Stimulated activated naive B cell treated with anti-CD40 and anti-IgM and Interleukin-4, amounts not matched to agents 10 μg/mL and 1 μg/mL and 100 μg/mL, for 72 hours (primary cell): ENCODE results near the gene CDH19.

Experiments
- ATAC-seq, 2 donors: fragments of 150-1000 bp; cut with Tn5 transposase; replicated peaks; 2 replicates each; pipeline ENCODE4 v1.10.0; 2021; ENCODE audit warnings: moderate library complexity in 1 of 2
- DNase-seq: peaks from one replicate; pipeline ENCODE4 v3.0.0; 2021
- H3K27ac Mint-ChIP-seq: one replicate; pipeline ENCODE4 v1.8.0; 2022; ENCODE audit warnings: mild to moderate bottlenecking, mixed read lengths
- H3K27me3 Mint-ChIP-seq, 2 donors: one replicate each; pipeline ENCODE4 v1.8.0; 2022; ENCODE audit warnings: mixed read lengths in 2 of 2
- H3K36me3 Mint-ChIP-seq, 2 donors: one replicate each; pipeline ENCODE4 v1.8.0; 2022; ENCODE audit warnings: mixed read lengths in 2 of 2, mild to moderate bottlenecking in 1 of 2
- H3K4me1 Mint-ChIP-seq, 2 donors: one replicate each; pipeline ENCODE4 v1.8.0; 2022; ENCODE audit warnings: mixed read lengths in 2 of 2, mild to moderate bottlenecking in 1 of 2
- H3K4me3 Mint-ChIP-seq, 2 donors: one replicate each; pipeline ENCODE4 v1.8.0; 2022; ENCODE audit warnings: mild to moderate bottlenecking in 2 of 2, mixed read lengths in 2 of 2, moderate library complexity in 1 of 2
- H3K9me3 Mint-ChIP-seq, 2 donors: one replicate each; pipeline ENCODE4 v1.8.0; 2022; ENCODE audit warnings: mixed read lengths in 2 of 2, mild to moderate bottlenecking in 1 of 2

The CDH19 gene, protein sequence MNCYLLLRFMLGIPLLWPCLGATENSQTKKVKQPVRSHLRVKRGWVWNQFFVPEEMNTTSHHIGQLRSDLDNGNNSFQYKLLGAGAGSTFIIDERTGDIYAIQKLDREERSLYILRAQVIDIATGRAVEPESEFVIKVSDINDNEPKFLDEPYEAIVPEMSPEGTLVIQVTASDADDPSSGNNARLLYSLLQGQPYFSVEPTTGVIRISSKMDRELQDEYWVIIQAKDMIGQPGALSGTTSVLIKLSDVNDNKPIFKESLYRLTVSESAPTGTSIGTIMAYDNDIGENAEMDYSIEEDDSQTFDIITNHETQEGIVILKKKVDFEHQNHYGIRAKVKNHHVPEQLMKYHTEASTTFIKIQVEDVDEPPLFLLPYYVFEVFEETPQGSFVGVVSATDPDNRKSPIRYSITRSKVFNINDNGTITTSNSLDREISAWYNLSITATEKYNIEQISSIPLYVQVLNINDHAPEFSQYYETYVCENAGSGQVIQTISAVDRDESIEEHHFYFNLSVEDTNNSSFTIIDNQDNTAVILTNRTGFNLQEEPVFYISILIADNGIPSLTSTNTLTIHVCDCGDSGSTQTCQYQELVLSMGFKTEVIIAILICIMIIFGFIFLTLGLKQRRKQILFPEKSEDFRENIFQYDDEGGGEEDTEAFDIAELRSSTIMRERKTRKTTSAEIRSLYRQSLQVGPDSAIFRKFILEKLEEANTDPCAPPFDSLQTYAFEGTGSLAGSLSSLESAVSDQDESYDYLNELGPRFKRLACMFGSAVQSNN

DNA sequence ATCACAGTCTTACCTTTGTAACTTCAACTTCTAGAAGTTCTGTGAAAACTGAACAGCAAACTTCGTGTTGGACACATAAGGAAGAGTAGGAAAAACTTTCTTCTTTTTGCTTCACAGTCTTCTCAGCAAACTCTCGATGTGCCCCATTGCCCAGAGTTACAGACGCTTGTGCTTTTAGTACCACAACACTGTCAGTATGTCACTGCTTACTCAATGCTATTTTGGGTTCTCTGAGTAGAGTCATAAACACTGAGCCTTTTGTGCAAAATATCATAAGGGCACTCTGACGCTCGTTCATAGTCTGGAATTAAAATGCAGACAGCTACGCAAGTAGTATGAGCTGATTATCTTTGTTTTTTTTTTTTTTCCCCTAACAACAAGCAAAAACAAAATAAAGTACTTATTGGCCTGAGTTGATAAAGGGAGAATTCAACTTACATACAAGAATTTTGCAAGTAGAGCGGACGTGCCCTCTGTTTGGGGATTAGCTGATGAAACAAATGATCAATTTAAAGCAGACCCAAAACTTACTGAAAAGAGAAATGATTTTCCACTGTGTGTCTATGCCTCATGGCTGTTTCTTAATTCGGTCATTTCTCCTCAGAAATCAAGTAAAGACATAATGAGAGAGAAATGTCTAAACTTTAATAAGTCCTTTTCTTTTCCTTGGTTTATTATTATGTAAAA, at the start of gene CDH19:
Gene CDH19, minus strand, starts transcription at position 150 of the 687 bp plus-strand sequence. CDS start 31,886 bp downstream, outside the sequence.
- H3K4me3 Mint-ChIP-seq, result no peak within 1 kb of the TSS
- H3K27me3 Mint-ChIP-seq, result no peaks in the 10 kb centered on the region
- no peak for DNase-seq
- no peaks in the 10 kb centered on the region for H3K9me3 Mint-ChIP-seq
- no peak within 1 kb of the TSS for H3K27ac Mint-ChIP-seq
- no peak for ATAC-seq
- H3K4me1 Mint-ChIP-seq, result no peaks in the 10 kb centered on the region
- no peaks in the 10 kb centered on the region for H3K36me3 Mint-ChIP-seq

DNA sequence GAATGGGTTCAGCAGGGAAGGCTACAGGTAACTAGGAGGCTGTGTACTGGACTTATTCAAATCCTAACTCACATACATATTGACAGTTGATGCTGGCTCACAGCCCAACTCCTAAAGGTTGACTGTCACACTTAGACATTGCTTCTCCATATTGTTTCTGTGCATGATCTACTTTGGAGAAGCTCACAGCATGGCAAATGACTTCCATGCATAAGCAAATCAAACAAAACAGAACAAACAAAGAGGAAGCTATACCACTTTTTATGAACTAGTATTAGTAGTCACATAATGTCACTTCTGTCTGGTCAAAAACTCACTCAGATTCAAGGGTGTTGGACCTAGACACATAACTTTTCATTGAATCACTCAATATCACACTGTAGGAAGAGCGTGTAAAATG, 43.8 kb upstream of the CDH19 start:
- ATAC-seq (no peak), DNase-seq (no peak)
- Mint-ChIP-seq H3K4me3 (no peak overlapping the region), H3K27ac (no peak overlapping the region), H3K36me3 (no peaks in the 10 kb centered on the region), H3K9me3 (peaks cover 3 to 6% of the 10 kb centered on the region in 2 donors), H3K4me1 (no peaks in the 10 kb centered on the region), H3K27me3 (no peaks in the 10 kb centered on the region)

DNA sequence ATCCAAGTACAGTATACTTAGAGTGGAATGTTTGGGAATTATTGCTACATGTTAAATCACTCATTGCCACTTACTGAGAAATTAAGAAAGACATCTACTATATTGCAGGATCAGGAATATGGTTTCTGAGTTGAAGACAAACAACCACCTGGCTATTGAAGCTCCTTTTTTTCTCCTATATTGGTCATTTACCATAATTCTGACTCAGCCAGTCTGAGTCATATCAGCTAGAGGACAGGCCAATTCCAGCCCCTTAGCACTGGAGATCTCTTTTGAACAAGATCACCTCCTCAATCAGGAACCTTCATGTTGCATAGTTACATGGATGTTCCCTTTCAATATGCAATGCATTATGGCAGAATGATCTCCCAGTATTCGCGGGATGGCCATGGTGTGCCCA, 42.7 kb upstream of the CDH19 start:
- ATAC-seq, result no peak
- Mint-ChIP-seq H3K27me3 (no peaks in the 10 kb centered on the region), H3K4me1 (no peaks in the 10 kb centered on the region), H3K36me3 (no peaks in the 10 kb centered on the region), H3K4me3 (no peak overlapping the region), H3K9me3 (peaks cover 3 to 6% of the 10 kb centered on the region in 2 donors), H3K27ac (no peak overlapping the region)
- DNase-seq, result no peak

DNA sequence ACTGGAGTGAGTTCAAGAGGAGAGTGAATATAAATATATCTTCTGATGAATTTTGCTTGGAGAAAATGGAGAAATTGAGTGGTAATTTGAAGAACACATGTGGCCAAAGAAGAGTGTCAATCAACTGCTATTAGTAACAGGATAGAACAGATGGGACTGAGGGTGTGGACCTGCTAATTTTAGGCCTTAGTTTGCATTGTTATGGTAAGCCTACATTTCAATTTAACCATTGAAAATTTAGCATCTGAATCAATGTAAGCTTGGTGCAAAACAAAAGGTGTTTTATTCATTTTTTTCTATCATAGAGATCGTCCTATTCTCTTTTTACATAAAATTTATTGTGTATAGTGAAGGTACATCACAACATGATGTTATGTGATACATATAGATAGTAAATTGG, 42.1 kb upstream of the CDH19 start:
- ATAC-seq (no peak), DNase-seq (no peak)
- Mint-ChIP-seq H3K9me3 (peaks cover 4 to 6% of the 10 kb centered on the region in 2 donors), H3K36me3 (no peaks in the 10 kb centered on the region), H3K4me3 (no peak overlapping the region), H3K27ac (no peak overlapping the region), H3K27me3 (no peaks in the 10 kb centered on the region), H3K4me1 (no peaks in the 10 kb centered on the region)

DNA sequence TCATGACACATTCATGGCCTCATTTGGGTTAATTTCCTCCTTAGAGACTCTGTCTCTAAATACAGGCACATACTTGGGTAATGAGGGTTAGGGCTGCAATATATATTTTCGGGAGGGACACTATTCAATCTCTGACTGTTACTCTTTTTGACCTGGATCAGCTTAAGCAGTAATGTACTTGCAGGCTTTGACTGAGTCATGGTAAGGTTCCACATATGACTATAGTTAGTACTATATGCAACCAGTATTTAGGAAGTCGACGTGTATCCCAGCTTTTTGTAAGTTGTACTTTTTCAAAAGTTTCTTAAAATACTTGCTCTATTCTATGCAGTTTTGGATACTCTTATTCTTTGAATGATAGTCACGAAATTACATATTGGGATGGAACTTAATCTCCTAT, 37.2 kb upstream of the CDH19 start:
- no peak for ATAC-seq

DNA sequence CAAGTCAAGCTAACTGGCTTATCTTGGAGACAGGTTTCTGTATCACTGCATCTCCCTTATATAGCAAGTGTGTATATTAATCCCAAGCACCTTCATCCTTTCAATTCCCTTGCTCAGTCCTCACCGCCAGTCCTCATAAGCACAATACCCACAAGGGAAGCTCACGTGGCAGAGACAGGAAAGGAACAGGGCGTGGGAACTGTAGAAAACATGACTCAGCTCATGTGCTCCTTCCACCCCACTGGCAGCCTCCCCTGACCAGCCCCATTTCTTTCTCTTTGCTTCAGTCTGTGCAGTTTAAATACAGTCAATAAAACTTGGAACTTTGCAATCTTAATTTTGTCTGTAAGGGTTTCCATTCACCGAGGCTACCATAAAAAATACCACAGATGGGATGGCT, 36.5 kb upstream of the CDH19 start:
- H3K27me3 Mint-ChIP-seq, result no peaks in the 10 kb centered on the region
- H3K36me3 Mint-ChIP-seq, result no peaks in the 10 kb centered on the region
- DNase-seq (no peak), ATAC-seq (no peak)
- H3K9me3 Mint-ChIP-seq, result peaks cover 3% of the 10 kb centered on the region in 2 donors
- no peak overlapping the region for H3K4me3 Mint-ChIP-seq
- H3K4me1 Mint-ChIP-seq, result no peaks in the 10 kb centered on the region
- H3K27ac Mint-ChIP-seq, result no peak overlapping the region

More for the DNA sequence above, 37.2 kb upstream of the CDH19 start:
- Mint-ChIP-seq H3K27me3 (no peaks in the 10 kb centered on the region), H3K4me3 (no peak overlapping the region), H3K9me3 (peaks cover 3% of the 10 kb centered on the region in 2 donors), H3K27ac (no peak overlapping the region), H3K4me1 (no peaks in the 10 kb centered on the region), H3K36me3 (no peaks in the 10 kb centered on the region)
- DNase-seq, result no peak

DNA sequence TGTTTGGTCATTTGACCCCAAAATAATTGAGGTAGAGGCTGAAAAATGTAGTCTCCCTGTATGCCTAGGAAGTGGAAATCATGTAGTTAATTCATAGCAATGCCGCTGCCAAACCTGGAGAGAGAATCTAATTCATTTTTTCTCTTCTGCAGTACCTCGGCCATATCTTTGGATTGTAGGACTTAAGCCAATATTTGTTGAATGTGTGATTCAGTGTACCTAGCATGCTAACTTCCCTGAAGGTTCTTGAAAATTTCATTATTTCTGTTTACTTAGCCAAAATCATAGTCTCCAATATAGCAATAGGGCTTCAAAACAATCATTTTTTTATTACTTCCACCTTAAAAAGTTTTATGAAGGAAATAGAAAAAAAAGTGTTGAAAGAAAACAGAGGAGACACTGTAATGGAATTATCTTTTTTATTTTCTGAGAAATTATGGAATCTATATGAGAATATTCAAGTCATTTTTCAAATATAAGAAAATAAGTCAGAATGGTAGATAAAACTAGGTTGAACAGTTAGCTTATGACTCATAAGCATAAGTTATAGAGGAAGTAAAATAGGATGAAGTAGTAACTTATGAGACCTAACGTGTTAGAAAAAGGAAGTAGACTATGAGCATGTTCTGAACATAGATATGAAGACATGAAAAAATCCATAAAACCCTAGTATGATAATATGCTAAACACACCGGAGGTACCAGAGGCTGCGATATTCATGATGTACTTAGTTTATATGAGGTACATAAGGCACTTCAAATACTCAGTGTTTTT, 35.2 kb upstream of the CDH19 start:
- no peaks in the 10 kb centered on the region for H3K27me3 Mint-ChIP-seq
- H3K4me1 Mint-ChIP-seq, result no peaks in the 10 kb centered on the region
- no peak overlapping the region for H3K27ac Mint-ChIP-seq
- no peaks in the 10 kb centered on the region for H3K36me3 Mint-ChIP-seq
- H3K9me3 Mint-ChIP-seq, result peaks cover 0 to 3% of the 10 kb centered on the region in 2 donors
- ATAC-seq (peak; percentile 42 to 47), DNase-seq (no peak)
- H3K4me3 Mint-ChIP-seq, result no peak overlapping the region

DNA sequence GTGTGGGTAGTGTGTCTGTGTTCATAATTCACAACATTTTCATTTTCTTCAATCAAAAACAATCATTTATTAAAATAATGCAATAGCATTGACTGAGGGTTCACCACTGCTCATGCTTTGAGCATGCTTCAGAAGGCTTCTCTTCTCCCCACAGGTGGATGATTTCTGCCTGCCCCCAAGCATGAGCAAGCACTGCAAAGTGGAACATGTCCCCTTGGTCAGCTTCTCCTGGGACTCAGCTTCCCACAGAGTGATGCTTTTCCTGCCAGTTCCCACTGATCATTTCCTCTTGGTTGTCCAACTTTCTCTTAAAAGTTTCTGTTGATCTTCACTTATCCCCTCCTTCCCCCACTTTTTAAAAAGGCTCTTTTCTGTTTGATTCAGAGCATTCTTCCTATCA, 31.5 kb upstream of the CDH19 start:
- H3K4me1 Mint-ChIP-seq, result no peaks in the 10 kb centered on the region
- ATAC-seq (no peak), DNase-seq (no peak)
- H3K27me3 Mint-ChIP-seq, result no peaks in the 10 kb centered on the region
- H3K9me3 Mint-ChIP-seq, result no peaks in the 10 kb centered on the region
- no peak overlapping the region for H3K4me3 Mint-ChIP-seq
- H3K36me3 Mint-ChIP-seq, result no peaks in the 10 kb centered on the region
- H3K27ac Mint-ChIP-seq, result no peak overlapping the region

DNA sequence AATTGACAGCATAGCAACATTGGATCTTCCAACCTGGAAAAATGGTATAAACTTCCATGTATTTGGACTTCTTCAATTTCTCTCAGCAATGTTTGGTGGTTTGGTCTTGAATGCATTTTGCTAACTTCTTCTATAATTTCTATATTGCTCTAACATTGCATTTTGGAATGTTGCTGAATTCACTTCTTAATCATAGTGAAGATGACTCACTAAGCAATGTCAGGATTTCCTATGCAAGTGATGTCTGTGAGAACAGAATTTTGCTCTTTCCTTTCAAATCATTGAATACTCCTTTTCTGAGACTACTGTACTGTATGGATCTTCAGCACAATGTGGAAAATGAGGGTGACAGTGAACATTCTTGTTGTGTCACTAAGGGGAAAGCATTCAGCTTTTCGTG, 28.9 kb upstream of the CDH19 start:
- Mint-ChIP-seq H3K4me1 (no peaks in the 10 kb centered on the region), H3K4me3 (no peak overlapping the region), H3K27me3 (no peaks in the 10 kb centered on the region), H3K9me3 (peaks cover 0 to 4% of the 10 kb centered on the region in 2 donors), H3K27ac (no peak overlapping the region), H3K36me3 (no peaks in the 10 kb centered on the region)
- no peak for ATAC-seq
- no peak for DNase-seq

DNA sequence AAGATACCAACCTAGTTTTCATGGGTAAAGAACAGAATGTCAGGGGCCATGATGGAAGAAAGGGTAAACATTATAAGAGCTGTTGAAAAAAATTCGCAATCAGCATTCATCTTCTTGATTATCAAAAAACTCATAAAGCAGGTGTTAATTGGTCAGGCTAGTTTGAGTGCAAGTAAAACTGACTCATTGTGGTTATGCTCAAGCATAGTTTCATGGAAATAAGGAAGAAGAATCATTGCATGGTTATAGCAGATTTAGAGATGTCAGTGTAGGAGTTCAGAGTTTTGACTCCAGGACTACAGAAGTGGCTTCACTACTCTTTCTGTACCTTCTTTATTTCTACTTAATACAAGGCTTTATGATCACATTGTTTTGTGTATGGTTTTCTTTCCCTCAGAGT, 26.9 kb upstream of the CDH19 start:
- Mint-ChIP-seq H3K36me3 (no peaks in the 10 kb centered on the region), H3K27me3 (no peaks in the 10 kb centered on the region), H3K4me3 (no peak overlapping the region), H3K9me3 (peaks cover 0 to 4% of the 10 kb centered on the region in 2 donors), H3K4me1 (no peaks in the 10 kb centered on the region), H3K27ac (no peak overlapping the region)
- DNase-seq (no peak), ATAC-seq (no peak)

DNA sequence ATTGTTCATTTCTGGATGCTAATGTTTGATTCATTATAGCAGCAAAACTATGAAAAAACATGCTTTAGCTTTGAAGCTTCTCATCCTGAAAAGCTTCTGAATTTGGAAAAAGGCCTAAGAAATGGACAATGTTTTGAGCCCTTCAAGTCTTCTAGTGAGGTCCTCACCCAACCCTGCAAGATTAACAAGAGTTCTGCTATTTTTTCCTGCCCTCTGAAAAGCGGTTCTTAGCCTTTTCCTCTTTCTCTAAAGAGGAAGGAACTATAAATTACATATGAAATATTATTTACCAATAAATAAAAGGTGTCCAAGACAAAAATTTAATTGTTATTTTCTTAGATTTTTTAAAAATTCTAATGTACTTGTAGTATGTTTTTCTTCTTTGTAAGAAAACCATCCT, 19.9 kb upstream of the CDH19 start:
- Mint-ChIP-seq H3K4me1 (no peaks in the 10 kb centered on the region), H3K36me3 (no peaks in the 10 kb centered on the region), H3K27ac (no peak overlapping the region), H3K27me3 (no peaks in the 10 kb centered on the region), H3K9me3 (peaks cover 0 to 2% of the 10 kb centered on the region in 2 donors), H3K4me3 (no peak overlapping the region)
- ATAC-seq (no peak), DNase-seq (no peak)

DNA sequence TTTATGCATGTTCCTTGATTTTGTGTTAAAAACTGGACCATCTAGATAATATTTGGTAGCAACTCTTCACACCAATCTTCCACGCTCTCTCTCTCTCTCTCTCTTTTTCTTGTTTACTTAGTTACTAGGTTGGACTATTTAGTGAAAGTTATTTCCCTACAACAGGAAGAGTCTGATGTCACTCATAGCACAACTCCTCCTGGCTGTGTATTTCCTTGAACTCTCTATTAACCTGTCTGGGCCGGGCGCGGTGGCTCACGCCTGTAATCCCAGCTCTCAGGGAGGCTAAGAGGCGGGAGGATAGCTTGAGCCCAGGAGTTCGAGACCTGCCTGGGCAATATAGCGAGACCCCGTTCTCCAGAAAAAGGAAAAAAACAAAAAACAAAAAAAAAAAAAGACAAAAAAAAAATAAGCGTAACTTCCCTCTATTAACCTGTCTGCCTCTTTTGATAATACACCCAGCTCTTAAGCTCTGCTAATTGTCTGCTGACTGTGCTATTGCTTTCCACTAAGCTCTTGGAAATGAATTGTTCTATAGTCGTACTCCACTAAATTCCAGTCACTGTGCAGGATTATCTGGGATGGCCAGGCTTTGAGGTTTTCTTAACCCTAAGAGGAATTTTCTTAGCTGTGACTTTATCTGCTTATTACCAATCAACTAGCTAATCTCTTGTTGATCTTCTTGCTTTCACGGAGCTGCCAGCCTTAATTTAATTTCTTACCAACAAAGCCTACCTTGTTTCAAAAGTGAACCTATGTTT, 18.1 kb upstream of the CDH19 start:
- ATAC-seq (no peak), DNase-seq (no peak)
- Mint-ChIP-seq H3K27ac (no peak overlapping the region), H3K9me3 (no peaks in the 10 kb centered on the region), H3K4me3 (no peak overlapping the region), H3K4me1 (no peaks in the 10 kb centered on the region), H3K27me3 (no peaks in the 10 kb centered on the region), H3K36me3 (no peaks in the 10 kb centered on the region)

DNA sequence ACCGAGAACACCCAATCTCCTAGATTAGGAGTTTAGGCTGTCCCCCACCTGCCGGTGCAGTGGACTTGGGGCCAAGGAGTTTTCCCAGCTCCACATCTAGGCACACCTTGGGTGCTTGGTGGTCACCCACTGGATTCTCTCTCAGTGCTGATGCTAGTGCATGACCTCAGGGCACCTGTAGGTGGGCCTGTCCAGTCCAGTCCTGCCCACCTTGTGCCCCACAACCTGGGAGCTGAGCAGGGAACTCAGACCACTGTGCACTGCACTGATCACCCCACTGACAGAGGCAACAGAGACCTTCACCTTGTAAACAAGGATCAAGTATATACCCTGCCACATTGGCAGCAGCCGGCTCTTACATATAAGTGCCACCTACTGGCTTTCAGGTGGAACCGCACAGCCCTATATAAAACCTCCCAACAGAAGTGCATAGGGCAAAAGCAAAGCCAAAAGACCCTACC, 12.7 kb upstream of the CDH19 start:
- Mint-ChIP-seq H3K4me3 (no peak overlapping the region), H3K27me3 (no peaks in the 10 kb centered on the region)
- no peak for DNase-seq

More for the DNA sequence above, 12.7 kb upstream of the CDH19 start:
- Mint-ChIP-seq H3K4me1 (no peaks in the 10 kb centered on the region), H3K36me3 (no peaks in the 10 kb centered on the region), H3K9me3 (no peaks in the 10 kb centered on the region), H3K27ac (no peak overlapping the region)
- peak; percentile 69 to 71 for ATAC-seq
